ENCODE results near the gene DCXR.

DCXR gene

DNA sequence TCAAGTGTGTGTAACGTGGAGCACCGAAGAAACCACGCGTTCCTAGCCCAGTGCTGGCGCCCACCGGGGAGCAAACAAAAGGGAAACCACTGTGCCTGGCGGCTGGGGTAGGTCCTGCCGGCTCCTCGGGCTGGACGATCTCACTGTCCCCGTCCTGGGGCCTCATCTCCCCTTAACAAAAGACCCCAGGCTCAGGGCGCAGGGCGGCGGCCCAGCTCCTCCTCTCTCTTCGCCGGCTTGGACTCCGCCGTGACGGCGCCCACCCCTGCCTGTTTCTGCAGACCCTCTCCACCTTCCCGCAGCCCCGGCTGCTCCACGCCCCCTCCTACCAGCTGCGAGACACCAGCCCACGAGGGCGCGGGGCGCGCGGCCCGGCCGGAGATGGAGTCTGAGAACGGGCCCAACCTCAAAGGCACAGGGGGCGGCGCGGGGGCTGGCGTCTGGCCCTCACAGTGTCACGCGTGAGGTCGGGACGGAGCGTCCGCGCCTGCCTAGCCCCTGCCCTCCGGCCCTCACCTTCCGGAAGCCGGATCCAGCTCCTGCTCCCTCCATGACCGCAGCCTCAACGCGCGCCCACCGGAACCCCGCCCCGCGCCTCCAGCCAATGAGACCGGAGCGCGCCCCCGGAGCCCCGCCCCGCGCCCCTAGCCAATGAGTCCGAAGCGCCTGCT is 15.1 kb downstream of the DCXR start, which contains the start of gene CENPX:
Gene CENPX (minus strand): TSS at position 569 of the 671 bp plus-strand sequence. CDS start 17 bp downstream, at position 552.
- TF ChIP-seq GATA2 (IDR thresholded peaks at IDR 0.05; ENCODE audit: low read depth, low read length) (no peak), GATA3 (IDR thresholded peaks at IDR 0.05; ENCODE audit: low read depth, low read length) (no peak)

DNA sequence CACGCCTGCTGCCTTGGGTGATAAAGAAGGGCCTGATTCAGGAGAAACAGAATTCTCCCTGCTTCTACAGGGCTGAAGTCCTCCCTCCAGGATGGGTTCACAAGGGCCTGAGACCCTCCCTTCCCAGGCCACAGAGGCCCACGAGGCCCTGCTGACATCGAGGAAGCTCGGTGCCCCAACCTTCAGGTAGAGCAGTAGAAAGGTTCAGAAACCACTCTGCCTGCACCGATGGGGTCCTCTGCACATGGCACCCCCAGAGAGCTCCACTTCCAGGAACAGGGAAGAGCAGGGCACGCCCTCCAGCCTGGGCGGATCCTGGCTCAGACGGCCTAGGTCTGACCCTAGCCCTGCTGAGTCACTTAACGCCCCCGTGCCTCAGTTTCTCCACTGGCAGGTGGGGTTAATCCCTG is 15.6 kb downstream of the DCXR start:
- TF ChIP-seq GATA2 (IDR thresholded peaks at IDR 0.05; ENCODE audit: low read depth, low read length), result no peak
- TF ChIP-seq GATA3 (IDR thresholded peaks at IDR 0.05; ENCODE audit: low read depth, low read length), result no peak

GRCh38 chr17:82021107-82021899 is 16.2 kb downstream of the DCXR start:
- no peak for TF ChIP-seq GATA2 (IDR thresholded peaks at IDR 0.05; ENCODE audit: low read depth, low read length)
- TF ChIP-seq GATA3 (IDR thresholded peaks at IDR 0.05; ENCODE audit: low read depth, low read length), result no peak

DNA sequence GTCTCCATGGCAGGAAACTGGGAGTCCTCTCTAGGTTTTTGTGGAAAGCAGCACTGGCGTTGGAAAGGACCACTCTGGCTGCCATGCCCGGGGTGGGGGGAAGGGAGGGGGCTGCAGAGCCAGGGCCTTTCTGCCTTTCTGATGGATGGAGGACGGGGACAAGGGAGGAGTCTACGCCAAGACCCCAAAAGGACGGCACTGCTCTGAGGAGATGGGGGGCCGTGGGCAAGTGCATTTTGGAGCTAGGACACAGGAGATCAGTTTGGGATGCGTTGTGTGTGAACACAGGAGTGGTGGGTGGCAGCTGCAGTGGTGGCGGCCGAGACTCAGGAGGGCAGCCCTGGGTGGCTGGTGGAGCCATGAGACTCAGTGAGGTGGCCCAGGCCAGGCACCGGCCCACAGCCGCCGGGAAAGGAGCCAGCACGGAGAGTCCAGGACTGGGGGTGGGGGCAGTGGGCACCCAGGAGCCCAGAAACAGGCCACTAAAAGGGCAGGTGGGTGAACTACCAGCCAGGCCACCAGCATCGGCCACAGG is 16.9 kb downstream of the DCXR start:
- TF ChIP-seq GATA3 (IDR thresholded peaks at IDR 0.05; ENCODE audit: low read depth, low read length), result no peak

- no peak for TF ChIP-seq GATA3 (IDR thresholded peaks at IDR 0.05; ENCODE audit: low read depth, low read length)
- no peak for TF ChIP-seq GATA2 (IDR thresholded peaks at IDR 0.05; ENCODE audit: low read depth, low read length)
These were observed 17.6 kb downstream of the DCXR start for GRCh38 chr17:82019690-82020571.

DNA sequence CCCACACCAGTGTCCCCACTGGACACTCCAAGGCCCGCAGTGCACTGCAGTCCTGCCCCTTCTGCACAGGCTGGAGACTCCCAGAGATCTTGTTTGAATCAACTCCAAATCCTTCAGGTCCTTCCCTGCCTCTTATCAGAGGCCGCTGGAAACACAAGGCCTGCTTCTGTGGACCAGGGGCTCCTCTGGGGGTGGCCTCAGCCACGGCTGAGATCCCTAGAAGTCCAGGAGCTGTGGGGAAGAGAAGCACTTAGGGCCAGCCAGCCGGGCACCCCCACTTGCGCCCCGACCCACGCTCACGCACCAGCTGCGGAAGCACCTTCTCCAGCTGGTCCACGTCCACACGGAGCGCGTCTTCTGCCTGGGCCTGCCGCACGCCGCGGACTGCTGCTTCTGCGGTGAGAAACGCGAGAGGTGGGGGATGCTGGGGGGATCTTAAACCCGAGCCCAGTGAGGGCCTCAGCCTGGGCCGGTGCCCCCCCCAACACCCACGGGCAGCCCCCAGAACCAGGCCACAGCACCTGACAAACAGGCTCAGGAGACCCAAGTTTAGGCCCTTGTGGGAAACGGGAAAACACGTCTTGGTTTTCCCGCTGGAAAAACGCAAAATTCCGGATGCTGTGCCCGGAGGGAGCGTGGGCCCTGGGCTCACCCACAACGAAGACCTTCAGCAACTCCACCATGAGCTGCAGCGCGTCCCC is 18.4 kb downstream of the DCXR start:
- TF ChIP-seq GATA3 (IDR thresholded peaks at IDR 0.05; ENCODE audit: low read depth, low read length) (no peak), GATA2 (IDR thresholded peaks at IDR 0.05; ENCODE audit: low read depth, low read length) (no peak)

GRCh38 chr17:82018152-82018988 is 19.1 kb downstream of the DCXR start:
- TF ChIP-seq GATA2 (IDR thresholded peaks at IDR 0.05; ENCODE audit: low read depth, low read length), result no peak

DNA sequence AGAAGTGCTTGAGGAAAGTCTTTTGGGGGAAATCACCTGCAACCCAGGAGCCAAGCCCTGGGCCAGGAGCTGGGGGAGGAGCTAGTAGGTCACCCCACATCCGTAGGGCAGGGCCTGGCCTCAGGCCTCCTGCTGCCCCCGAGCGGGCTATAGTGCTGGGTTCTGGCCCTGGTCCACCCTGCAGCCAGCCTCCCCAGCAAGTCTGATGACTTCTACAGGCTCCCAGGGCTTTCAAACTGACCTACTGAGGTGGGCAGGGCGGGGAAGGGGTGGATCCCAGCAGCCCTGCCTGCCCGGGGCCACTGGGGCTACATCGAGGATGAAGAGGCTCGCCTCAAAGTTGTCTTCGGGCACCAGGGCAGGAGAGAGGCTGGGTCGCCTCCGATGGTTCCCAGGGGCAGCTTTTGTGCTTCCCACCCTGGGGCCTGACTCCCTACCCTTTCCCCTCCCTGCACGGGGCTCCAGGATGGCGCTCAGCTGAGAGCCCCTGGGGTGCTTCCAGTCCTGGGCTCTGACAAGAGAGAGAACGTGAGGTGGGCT is 19.8 kb downstream of the DCXR start:
- TF ChIP-seq GATA3 (IDR thresholded peaks at IDR 0.05; ENCODE audit: low read depth, low read length) (no peak), GATA2 (IDR thresholded peaks at IDR 0.05; ENCODE audit: low read depth, low read length) (no peak)

GRCh38 chr17:82016875-82017459 is 20.5 kb downstream of the DCXR start:
- TF ChIP-seq GATA2 (IDR thresholded peaks at IDR 0.05; ENCODE audit: low read depth, low read length), result no peak
- no peak for TF ChIP-seq GATA3 (IDR thresholded peaks at IDR 0.05; ENCODE audit: low read depth, low read length)

- TF ChIP-seq GATA2 (IDR thresholded peaks at IDR 0.05; ENCODE audit: low read depth, low read length) (no peak), GATA3 (IDR thresholded peaks at IDR 0.05; ENCODE audit: low read depth, low read length) (no peak)
These were observed 21.2 kb downstream of the DCXR start for GRCh38 chr17:82016061-82016874.

- TF ChIP-seq GATA2 (IDR thresholded peaks at IDR 0.05; ENCODE audit: low read depth, low read length), result no peak
- TF ChIP-seq GATA3 (IDR thresholded peaks at IDR 0.05; ENCODE audit: low read depth, low read length), result no peak
These were observed 22.1 kb downstream of the DCXR start for GRCh38 chr17:82015311-82015971.
